ENCODE data around the gene TEC.
"Not testable (repeated sequence)": the region's sequence is repeated elsewhere in the genome, so short reads cannot be mapped to it uniquely, and the experiment has no call there.

Gene TEC

GRCh38 chr4:48268956-48269860 is at the start of gene TEC:
Gene TEC, minus strand, starts transcription at chr4:48269838. Its CDS starts 41,224 bp downstream, at chr4:48228614.
- in situ Hi-C loops (cut with MboI; ENCODE audit: low sequenced_read_pairs) = no loop called here

GRCh38 chr4:48315728-48316630 is 46.3 kb upstream of the TEC start:
- in situ Hi-C loops (cut with MboI; ENCODE audit: low sequenced_read_pairs) = no loop called here

- in situ Hi-C loops (cut with MboI; ENCODE audit: low sequenced_read_pairs) = not testable (repeated sequence)
These were observed 45.1 kb upstream of the TEC start for GRCh38 chr4:48314746-48315145.

GRCh38 chr4:48311896-48312295 is 42.3 kb upstream of the TEC start:
- in situ Hi-C loops (cut with MboI; ENCODE audit: low sequenced_read_pairs) = no loop called here

- in situ Hi-C loops (cut with MboI; ENCODE audit: low sequenced_read_pairs) = no loop called here
These were observed 39.3 kb upstream of the TEC start for GRCh38 chr4:48308901-48309300.

- in situ Hi-C loops (cut with MboI; ENCODE audit: low sequenced_read_pairs) = no loop called here
These were observed 37.9 kb upstream of the TEC start for GRCh38 chr4:48307528-48307927.

GRCh38 chr4:48305508-48305907 is 35.9 kb upstream of the TEC start:
- in situ Hi-C loops (cut with MboI; ENCODE audit: low sequenced_read_pairs) = no loop called here

- in situ Hi-C loops (cut with MboI; ENCODE audit: low sequenced_read_pairs) = no loop called here
These were observed 30.4 kb upstream of the TEC start for GRCh38 chr4:48300004-48300403.

GRCh38 chr4:48299560-48299959 is 29.9 kb upstream of the TEC start:
- in situ Hi-C loops (cut with MboI; ENCODE audit: low sequenced_read_pairs) = no loop called here

- in situ Hi-C loops (cut with MboI; ENCODE audit: low sequenced_read_pairs) = no loop called here
These were observed 27.7 kb upstream of the TEC start for GRCh38 chr4:48297256-48297846.

GRCh38 chr4:48296365-48296764 is 26.7 kb upstream of the TEC start:
- in situ Hi-C loops (cut with MboI; ENCODE audit: low sequenced_read_pairs) = no loop called here

- in situ Hi-C loops (cut with MboI; ENCODE audit: low sequenced_read_pairs) = no loop called here
These were observed 25.5 kb upstream of the TEC start for GRCh38 chr4:48295116-48295515.

- in situ Hi-C loops (cut with MboI; ENCODE audit: low sequenced_read_pairs) = not testable (repeated sequence)
These were observed 22.7 kb upstream of the TEC start for GRCh38 chr4:48292218-48292790.

- in situ Hi-C loops (cut with MboI; ENCODE audit: low sequenced_read_pairs) = no loop called here
These were observed 20.6 kb upstream of the TEC start for GRCh38 chr4:48290146-48290772.

- in situ Hi-C loops (cut with MboI; ENCODE audit: low sequenced_read_pairs) = not testable (repeated sequence)
These were observed 16.4 kb upstream of the TEC start for GRCh38 chr4:48286060-48286459.

- in situ Hi-C loops (cut with MboI; ENCODE audit: low sequenced_read_pairs) = not testable (repeated sequence)
These were observed 16.0 kb upstream of the TEC start for GRCh38 chr4:48285640-48286039.

GRCh38 chr4:48275686-48276085 is 6.0 kb upstream of the TEC start:
- in situ Hi-C loops (cut with MboI; ENCODE audit: low sequenced_read_pairs) = no loop called here

- in situ Hi-C loops (cut with MboI; ENCODE audit: low sequenced_read_pairs) = no loop called here
These were observed 5.6 kb upstream of the TEC start for GRCh38 chr4:48275247-48275646.

GRCh38 chr4:48271626-48272025 is 2.0 kb upstream of the TEC start:
- in situ Hi-C loops (cut with MboI; ENCODE audit: low sequenced_read_pairs) = no loop called here

GRCh38 chr4:48270951-48271473 is 1.4 kb upstream of the TEC start:
- in situ Hi-C loops (cut with MboI; ENCODE audit: low sequenced_read_pairs) = no loop called here
